D721Med (cell line): ENCODE results near the gene DBX2.

Experiments used
- DNase-seq: peaks from one replicate; pipeline ENCODE4 v3.0.0; 2011; ENCODE audit warnings: low spot score; ENCODE audit not compliant: insufficient read length
- FAIRE-seq: peaks from 2 replicates; lab custom pipeline; 2011; peaks lifted over from hg19 to GRCh38; lab: Jason Lieb, UNC
- CTCF ChIP-seq: IDR thresholded peaks from 2 replicates; pipeline ENCODE4 v1.5.1; 2012; ENCODE audit warnings: mild to moderate bottlenecking, control low read depth; ENCODE audit not compliant: insufficient read depth; ENCODE audit errors: missing control alignments

DBX2 gene

GRCh38 chr12:44972746-44973421 lies 78.0 kb downstream of the DBX2 start:
- FAIRE-seq (no peak), DNase-seq (no peak)
- peak; percentile 65 for TF ChIP-seq CTCF

GRCh38 chr12:44968965-44969364 lies 81.9 kb downstream of the DBX2 start:
- no peak for TF ChIP-seq CTCF
- DNase-seq = no peak

More at GRCh38 chr12:44968965-44969364, 81.9 kb downstream of the DBX2 start:
- no peak for FAIRE-seq
